ENCODE results near the gene GLB1L3.
A peak's percentile ranks its signal among the peaks of the same experiment; 100 is the strongest.

Gene GLB1L3

DNA sequence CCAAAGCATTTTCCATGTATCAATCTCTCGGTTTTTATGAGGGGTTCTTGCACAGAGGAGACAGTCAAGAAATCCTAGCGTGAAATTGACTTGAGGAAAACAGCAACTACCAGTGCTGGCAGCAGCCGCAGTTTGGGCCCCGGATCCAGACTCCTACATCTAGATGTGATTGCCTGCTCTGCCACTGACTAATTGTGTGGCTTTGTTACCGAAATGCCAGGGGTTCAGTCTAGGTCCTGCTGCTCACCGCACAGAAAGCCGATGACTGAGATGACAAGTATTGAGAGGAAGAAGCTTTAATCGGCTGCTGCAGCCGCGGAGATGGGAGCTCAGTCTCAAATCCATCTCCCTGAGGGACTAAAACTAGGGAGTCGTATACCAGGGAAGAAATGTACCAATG, 8.2 kb upstream of the GLB1L3 start:
- Histone ChIP-seq H3F3A (ENCODE audit: control insufficient read depth, insufficient read depth) (no peaks in the 10 kb centered on the region), H3K27ac (ENCODE audit: low read depth, low read length) (no peak overlapping the region), H3K9me3 (ENCODE audit: control insufficient read depth, insufficient read depth, low read length) (no peaks in the 10 kb centered on the region), H3K4me2 (ENCODE audit: low read length) (no peak overlapping the region), H3K4me1 (ENCODE audit: control insufficient read depth, low read length) (no peaks in the 10 kb centered on the region), H3K27me3 (ENCODE audit: control insufficient read depth, low read length) (peaks cover 2% of the 10 kb centered on the region; the same call in 1 of the 2 replicates), H4K20me1 (ENCODE audit: control insufficient read depth, insufficient read depth, low read depth, low read length) (no peaks in the 10 kb centered on the region), H3K36me3 (ENCODE audit: control insufficient read depth, low read length) (no peaks in the 10 kb centered on the region), H3K79me2 (ENCODE audit: control insufficient read depth, low read length) (no peaks in the 10 kb centered on the region), H3K4me3 (ENCODE audit: low read length) (no peak overlapping the region), H3K9me2 (replicated peaks; ENCODE audit: control insufficient read depth, low read length) (no peaks in the 10 kb centered on the region)
- TF ChIP-seq EZH2phosphoT487 (IDR thresholded peaks at IDR 0.05; ENCODE audit: borderline replicate concordance, low read length), result no peak
- TF ChIP-seq, protein P1, sequence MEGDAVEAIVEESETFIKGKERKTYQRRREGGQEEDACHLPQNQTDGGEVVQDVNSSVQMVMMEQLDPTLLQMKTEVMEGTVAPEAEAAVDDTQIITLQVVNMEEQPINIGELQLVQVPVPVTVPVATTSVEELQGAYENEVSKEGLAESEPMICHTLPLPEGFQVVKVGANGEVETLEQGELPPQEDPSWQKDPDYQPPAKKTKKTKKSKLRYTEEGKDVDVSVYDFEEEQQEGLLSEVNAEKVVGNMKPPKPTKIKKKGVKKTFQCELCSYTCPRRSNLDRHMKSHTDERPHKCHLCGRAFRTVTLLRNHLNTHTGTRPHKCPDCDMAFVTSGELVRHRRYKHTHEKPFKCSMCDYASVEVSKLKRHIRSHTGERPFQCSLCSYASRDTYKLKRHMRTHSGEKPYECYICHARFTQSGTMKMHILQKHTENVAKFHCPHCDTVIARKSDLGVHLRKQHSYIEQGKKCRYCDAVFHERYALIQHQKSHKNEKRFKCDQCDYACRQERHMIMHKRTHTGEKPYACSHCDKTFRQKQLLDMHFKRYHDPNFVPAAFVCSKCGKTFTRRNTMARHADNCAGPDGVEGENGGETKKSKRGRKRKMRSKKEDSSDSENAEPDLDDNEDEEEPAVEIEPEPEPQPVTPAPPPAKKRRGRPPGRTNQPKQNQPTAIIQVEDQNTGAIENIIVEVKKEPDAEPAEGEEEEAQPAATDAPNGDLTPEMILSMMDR (IDR thresholded peaks at IDR 0.05; ENCODE audit: low read depth, low read length, poor library complexity, severe bottlenecking), result no peak

DNA sequence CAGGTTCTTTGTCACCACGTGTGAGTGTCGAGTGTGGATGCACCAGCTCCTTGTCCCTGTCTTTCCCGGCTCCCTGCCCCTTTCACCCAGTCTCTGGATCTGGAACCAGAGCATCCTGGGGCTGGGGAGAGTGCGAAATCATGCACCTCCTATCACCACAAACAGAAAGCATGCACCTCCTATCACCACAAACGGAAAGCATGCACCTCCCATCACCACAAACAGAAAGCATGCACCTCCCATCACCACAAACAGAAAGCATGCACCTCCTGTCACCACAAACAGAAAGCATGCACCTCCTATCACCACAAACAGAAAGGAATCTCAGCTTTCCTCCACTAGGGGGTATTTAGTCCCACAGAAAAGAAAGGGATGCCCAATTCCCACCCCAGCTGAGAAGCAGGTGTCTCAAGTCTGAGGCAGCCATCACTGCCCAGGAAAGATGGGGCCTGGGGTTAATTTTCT, 5.9 kb upstream of the GLB1L3 start:
- Histone ChIP-seq H3K27me3 (ENCODE audit: control insufficient read depth, low read length) (peaks cover 20% of the 10 kb centered on the region), H4K20me1 (ENCODE audit: control insufficient read depth, insufficient read depth, low read depth, low read length) (no peaks in the 10 kb centered on the region), H3F3A (ENCODE audit: control insufficient read depth, insufficient read depth) (no peaks in the 10 kb centered on the region), H3K36me3 (ENCODE audit: control insufficient read depth, low read length) (no peaks in the 10 kb centered on the region), H3K4me2 (ENCODE audit: low read length) (no peak overlapping the region), H3K79me2 (ENCODE audit: control insufficient read depth, low read length) (no peaks in the 10 kb centered on the region), H3K9me3 (ENCODE audit: control insufficient read depth, insufficient read depth, low read length) (no peaks in the 10 kb centered on the region), H3K9me2 (replicated peaks; ENCODE audit: control insufficient read depth, low read length) (no peaks in the 10 kb centered on the region), H3K27ac (ENCODE audit: low read depth, low read length) (no peak overlapping the region), H3K4me3 (ENCODE audit: low read length) (no peak overlapping the region), H3K4me1 (ENCODE audit: control insufficient read depth, low read length) (no peaks in the 10 kb centered on the region)
- TF ChIP-seq EZH2phosphoT487 (IDR thresholded peaks at IDR 0.05; ENCODE audit: borderline replicate concordance, low read length), result no peak
- TF ChIP-seq, protein P1 (IDR thresholded peaks at IDR 0.05; ENCODE audit: low read depth, low read length, poor library complexity, severe bottlenecking), result peak; percentile 23

DNA sequence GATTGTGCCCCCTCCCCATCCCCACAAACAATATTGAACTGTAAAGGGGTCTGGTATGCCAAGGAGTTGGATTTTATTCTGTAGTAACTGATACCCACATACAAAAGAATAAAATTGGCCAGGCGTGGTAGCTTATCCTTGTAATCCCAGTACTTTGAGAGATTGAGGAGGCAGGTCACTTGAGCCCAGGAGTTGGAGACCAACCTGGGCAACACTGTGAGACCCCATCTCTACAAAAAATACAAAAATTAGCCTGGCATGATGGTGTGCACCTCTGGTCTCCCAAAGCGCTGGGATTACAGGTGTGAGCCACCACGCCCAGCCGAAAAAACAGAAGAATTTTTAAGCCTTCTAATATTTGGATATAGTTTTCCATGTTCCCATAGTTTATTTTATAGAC, 4.2 kb upstream of the GLB1L3 start:
- Histone ChIP-seq H3K27me3 (ENCODE audit: control insufficient read depth, low read length) (peaks cover 30% of the 10 kb centered on the region), H3K4me3 (ENCODE audit: low read length) (no peak overlapping the region), H3K4me2 (ENCODE audit: low read length) (no peak overlapping the region), H3K36me3 (ENCODE audit: control insufficient read depth, low read length) (no peaks in the 10 kb centered on the region), H3K9me3 (ENCODE audit: control insufficient read depth, insufficient read depth, low read length) (no peaks in the 10 kb centered on the region), H4K20me1 (ENCODE audit: control insufficient read depth, insufficient read depth, low read depth, low read length) (no peaks in the 10 kb centered on the region), H3K27ac (ENCODE audit: low read depth, low read length) (no peak overlapping the region), H3K79me2 (ENCODE audit: control insufficient read depth, low read length) (no peaks in the 10 kb centered on the region), H3K9me2 (replicated peaks; ENCODE audit: control insufficient read depth, low read length) (no peaks in the 10 kb centered on the region), H3K4me1 (ENCODE audit: control insufficient read depth, low read length) (no peaks in the 10 kb centered on the region), H3F3A (ENCODE audit: control insufficient read depth, insufficient read depth) (no peaks in the 10 kb centered on the region)
- no peak for TF ChIP-seq EZH2phosphoT487 (IDR thresholded peaks at IDR 0.05; ENCODE audit: borderline replicate concordance, low read length)
- TF ChIP-seq, protein P1 (IDR thresholded peaks at IDR 0.05; ENCODE audit: low read depth, low read length, poor library complexity, severe bottlenecking), result no peak
